NK-92 treated with Interleukin-12 subunit alpha and Interleukin-12 subunit beta, amount 100 ng/mL, for 24 hours (cell line): ENCODE measurements around the gene BARX2.

Experiments used
- DNase-seq: peaks from one replicate; lab custom pipeline; 2025; lab: John Stamatoyannopoulos, UW

Gene BARX2

DNA sequence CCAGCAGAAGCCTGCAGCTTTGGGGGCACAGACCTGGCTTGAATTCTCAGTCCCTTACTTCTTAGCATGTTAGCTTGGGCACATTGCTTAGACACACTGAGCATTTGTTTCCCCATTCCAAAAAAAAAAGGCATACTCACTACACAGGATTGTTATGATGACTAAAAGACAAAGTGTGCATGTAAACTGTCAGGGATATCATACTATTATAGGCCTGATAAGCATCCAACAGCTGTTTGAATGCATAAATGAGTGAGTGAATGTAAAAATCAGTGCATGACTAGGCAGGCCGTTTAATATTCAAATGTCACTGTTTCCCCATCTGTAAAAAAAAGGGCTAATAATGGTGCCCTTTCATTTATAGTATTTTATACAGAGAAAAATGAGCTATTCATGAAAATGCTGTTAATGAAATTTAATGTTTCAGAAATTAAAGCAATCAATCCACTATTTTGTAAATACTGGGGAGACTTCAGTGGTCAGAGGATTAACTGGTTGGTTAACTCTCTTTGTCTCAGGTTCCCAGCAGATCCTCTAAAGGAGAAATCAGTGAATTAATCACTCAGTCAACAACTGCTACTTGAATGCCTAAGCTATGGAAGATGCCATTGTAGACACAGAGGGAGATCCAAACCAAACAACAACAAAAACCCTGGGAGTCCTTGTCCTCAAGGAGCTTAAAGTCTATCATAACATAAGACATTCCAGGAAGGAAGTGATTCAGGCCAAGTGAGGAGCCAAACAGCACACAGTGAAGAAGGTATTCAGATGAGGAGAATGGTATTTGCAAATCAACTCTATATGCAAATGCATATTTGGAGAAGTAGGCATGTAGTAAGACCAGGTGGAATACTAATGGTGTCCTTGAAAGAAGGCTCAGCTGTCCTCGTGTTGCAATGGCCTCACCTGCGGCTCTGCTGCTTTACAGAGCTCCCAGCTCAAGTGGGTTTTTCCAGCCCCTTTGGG is 26.8 kb downstream of the BARX2 start:
- no peak for DNase-seq

DNA sequence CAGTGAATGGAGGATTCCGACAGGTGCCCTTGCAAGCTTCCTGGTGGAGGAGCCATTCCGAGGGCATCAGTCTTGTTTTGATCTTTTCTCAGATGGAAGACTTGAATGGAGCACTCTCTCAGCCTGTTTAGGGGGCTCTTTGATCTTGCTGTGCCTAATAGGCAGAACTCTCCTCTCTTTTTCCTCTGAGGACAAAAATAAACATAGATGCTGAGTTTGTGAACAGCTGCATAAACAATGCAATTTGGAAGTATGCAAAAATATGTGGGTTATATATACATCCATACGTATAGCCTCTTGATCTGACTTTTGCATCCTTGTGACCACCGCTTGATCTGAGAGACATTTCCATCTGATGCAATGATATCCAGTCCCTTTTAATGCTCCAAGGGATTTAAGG is 29.1 kb downstream of the BARX2 start:
- no peak for DNase-seq

DNA sequence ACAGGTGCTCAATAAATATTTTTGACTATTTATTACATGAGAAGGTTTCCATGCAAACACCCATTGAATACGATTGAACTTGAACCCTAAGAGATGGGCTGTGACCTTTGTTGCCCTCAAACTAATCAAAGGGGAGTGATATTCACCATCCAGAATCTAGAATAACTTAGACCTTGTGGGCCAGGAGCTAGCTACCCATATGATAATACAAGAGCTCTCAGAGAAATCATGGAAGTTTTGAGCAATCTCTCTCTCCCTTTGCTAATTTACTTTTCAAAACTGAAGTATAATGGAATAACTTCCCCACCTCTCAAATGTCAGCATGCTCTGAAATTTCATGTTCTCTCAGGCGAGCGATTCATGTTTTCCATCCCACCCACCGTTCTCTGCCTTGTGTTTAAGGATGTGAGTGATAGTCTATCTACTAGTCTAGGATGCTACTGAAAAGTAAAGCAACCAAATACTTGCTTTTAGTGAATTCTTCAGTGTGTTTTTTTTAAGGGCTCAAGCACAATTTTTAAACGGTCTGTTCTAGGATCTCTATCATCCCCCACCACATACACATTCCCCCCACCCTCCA is 33.3 kb downstream of the BARX2 start:
- DNase-seq: no peak

DNA sequence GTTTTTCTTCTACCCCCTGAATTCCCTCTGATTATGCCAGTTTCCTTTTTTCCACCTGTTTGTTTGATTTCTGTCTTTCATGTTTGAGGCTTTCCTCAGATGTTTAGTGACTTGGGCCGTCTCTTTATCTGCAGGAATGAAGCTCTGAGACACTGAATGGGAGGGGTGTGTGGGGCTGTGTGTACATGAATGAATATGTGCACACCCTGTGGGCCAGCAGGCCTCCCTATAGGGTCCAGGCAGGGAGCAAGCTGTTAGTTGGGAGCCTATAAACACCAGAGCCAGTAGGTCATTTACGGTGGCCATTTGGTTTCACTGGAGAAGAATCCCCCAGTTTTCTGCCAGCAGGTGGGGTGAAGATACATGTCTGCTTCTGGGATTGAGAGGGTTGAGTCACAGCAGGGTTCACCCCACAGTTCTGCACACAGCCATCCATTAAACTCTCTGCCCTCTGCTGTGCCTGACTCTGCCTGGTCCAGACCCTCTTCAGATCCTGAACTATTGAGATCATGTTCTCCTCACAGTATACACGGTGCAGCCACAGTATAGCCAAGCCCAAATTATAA is 34.8 kb downstream of the BARX2 start:
- peak; percentile 31 for DNase-seq

DNA sequence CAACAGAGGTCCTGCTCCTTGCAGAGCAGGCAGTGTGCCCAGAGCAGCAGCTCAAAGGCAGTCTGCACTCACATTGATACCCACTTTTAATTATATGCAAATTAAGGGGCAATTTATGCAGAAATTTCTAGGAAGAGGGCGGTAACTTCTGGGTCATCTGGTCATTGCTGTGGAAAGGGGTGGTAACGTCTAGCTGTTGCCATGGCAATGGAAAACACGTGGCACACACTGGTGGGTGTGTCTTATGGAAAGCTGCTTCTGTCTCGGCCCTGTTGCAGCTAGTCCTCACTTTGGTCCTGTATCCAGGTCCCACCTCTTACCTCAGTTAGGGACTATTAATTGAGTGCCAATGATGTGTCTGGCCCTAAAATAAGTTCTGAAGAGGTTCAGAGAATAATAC is 36.8 kb downstream of the BARX2 start:
- DNase-seq: peak; percentile 29

DNA sequence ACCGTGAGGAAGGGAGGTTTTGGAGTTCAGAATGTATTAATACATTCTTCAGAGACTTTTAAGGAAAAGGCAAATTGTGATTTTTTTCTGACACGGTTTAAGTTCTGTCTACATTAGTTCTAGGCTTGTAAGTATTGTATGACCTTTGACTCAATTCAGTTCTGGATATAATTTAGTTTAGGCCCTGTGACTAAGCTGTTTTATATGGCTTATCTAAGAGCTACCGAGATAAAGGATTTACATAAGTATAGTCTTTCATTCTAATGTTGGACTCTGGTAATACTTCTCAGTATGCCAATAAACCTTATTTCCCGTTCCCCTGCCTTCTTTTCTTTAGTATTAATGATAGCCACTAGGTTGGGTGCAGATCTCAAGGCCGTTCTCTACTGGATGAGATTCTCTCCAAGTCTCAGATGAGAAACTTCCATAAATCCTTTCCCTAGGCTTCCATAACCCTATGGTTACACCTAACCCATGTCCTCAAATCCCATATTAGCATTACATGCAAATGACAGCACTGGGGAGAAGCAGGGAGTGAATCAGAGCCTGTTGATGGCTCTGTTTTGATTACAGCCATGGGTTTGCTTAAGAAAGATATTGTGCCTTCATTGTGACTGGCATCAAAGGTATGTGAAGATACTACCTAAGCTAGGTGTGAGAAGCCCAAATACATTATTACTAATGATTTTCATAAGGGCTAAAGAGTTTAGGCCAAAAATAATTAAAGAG is 38.7 kb downstream of the BARX2 start:
- DNase-seq: no peak

DNA sequence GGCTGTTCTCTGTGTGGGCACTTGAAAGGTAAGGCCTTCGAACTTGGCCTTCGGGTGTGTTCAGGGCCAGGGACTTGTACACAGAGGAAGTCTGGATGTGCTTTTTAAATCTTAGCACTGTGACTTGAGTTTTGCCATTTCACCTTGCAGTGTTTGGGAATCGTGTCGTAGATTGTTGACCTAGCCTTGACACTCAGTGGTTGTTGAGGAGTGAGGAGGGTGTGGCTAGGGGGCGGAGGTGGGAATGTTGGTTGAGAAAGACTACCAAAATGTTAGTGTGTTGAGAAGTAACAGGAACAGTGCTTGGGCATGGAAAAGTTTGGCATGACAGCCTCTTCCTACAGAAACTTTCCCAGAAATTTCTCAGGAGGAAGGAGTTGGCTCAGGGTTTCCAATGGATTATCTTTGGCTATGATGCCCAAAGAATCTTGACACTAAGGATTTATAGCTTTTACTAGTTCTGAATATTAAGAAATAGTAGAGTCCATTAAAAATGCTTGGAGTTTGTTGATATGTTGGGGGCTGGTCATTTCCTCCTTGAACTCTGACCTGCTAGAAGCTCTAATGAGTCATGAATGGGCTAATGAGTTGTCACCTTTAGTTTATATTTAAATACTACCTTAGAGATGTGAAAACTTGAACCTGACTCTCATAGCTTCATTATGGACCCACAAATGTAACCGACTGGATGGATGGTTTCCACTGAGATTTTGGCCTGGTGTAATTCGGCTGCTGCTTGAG is 40.6 kb downstream of the BARX2 start:
- DNase-seq: no peak

DNA sequence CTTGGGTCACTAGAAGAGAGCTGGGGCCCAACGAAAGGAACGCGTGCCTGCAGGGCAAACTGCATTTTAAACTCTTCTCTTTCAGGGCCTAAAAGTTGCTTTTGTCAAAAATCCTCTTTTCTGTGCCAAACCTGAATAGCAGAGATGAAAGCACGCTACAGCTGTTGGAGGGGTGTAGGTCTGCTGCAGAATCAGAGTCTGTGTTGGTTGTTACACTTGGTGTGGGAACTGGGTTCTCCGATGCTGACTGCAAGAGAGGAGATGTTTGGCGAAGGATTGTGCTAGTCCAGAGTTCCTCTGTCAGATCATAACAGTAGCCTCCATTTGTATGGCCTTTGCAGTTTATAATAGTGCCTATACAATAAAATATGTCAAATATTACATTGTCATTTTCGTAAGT is 41.8 kb downstream of the BARX2 start:
- DNase-seq: no peak

DNA sequence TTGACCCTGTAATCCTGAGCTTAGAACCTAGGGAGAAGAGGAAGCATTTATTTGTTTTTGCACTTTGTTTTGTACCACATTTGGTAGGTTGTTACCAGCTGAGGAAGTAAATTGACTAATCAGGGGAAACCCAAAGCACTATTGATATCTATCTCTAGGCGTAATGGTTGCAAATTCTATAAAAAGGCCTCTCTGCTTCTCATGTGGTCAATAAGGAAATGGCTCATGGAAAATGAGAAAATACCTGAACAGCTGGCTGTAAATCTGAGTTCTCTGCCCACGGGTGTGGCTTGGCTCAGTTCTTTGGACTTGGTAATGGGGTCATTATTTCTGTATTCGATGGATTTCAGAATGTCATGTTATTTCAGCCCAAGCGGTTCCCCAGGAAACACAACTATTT is 42.4 kb downstream of the BARX2 start:
- DNase-seq: peak; percentile 41

DNA sequence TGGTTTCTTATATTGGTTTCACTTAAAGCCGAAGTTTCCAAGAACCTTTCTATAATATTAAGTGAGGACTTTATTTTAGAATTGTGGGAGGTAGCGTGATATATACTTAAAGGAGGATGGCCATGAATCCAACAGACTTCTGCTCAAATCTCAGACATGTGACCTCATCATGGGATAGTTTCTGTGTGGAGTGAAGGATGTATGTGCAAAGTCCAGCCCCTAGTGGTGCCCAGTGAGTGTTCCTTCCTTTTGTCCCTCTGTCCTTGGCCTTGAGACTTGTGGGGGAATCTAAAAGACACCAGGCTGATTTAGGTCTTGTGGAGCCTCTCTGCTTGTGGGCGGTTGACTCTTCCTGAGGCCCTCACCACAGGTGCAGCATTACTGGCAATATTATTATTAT is 43.7 kb downstream of the BARX2 start:
- DNase-seq: no peak

DNA sequence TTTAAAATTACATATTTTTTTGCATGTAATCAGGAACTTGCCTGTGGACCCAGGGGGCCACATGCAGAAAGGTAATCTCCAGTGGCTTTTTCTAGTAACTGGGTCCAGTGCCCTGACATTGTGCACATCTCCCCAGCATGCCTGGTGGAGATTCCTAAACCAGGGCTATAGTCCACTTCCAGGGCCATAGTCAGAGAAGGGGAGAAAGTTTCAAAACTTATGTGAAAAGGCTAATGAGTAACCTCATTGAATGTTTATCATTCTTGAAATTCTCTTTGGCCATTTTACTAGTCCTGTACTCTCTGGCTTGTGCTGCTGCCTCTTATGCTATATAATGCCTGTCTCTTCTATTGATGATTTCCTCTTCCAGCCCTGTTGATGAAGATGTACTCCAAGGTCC is 47.8 kb downstream of the BARX2 start:
- DNase-seq: no peak

DNA sequence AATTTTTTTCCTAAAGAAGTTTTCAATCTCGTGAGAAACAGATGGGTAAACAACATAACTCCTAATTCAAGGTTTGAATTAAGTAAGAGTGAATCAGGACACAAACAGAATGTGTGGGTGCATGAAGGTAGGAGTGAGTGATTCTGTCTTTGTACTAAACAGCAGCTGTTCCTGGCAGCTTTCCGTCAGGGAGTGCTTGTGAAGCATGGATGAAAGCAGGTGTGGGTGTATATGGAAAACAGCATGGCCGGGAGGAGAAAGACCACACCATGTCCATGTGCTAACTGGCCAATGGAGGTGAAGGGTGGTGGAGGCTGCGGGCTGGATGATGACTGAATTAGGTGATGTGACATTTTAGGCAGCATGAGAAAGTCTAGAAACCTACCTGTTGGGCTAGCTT is 49.6 kb downstream of the BARX2 start:
- no peak for DNase-seq

DNA sequence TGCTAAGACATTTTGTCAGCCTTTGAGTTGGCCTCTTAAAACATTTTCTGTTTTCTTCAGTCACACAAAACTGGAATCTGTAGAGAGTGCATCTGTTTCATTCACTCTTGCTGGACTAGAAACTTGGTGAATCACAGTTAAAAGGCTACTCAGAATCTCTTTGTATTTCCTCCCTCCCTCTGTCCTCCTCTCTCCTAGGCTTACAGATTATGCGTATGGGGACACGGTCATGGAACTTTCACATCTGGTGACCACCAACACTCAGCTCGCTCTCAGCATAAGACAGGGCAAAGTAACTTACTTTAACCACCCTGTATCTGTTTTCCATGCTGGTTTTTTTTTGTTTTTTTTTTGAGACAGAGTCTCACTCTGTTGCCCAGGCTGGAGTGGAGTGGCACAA is 50.4 kb downstream of the BARX2 start:
- DNase-seq: no peak

DNA sequence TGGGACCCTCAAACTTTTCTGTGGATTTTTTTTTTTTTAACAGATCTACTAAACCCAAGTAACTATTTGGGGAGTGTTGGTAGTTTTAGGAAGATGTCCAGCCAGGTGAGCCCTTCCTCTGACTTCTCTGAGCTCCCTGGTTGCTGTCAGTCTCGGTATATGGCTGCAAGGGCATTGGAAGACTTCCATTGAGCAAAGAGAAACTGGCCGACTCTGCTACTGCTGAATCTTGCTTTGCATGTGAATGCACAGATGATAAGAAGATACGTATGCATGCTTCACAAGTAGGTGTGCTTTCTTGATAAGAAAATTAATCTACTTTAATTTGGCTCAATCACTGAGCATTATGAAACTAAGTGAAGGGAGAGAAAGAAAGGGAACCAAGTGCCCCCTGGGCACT is 51.1 kb downstream of the BARX2 start:
- no peak for DNase-seq

DNA sequence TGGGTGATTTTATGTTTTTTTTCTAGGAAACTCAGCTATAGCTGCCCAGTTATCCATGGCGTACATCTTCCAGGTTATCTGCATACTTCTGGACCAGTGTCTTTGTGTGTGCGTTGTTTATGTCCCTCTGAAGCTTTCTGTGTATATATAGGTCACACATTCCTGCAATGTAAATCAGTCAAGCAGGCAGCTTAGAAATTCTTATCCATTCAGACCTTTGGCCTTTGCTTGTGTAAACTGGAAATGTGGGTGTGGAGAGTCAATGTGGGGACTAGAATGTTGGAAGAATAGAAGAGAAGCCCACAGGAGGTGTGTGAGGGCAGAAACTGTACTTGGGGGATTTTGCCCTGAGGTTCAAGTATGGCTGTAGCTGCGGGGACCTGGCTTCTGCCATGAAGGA is 51.7 kb downstream of the BARX2 start:
- DNase-seq: no peak

DNA sequence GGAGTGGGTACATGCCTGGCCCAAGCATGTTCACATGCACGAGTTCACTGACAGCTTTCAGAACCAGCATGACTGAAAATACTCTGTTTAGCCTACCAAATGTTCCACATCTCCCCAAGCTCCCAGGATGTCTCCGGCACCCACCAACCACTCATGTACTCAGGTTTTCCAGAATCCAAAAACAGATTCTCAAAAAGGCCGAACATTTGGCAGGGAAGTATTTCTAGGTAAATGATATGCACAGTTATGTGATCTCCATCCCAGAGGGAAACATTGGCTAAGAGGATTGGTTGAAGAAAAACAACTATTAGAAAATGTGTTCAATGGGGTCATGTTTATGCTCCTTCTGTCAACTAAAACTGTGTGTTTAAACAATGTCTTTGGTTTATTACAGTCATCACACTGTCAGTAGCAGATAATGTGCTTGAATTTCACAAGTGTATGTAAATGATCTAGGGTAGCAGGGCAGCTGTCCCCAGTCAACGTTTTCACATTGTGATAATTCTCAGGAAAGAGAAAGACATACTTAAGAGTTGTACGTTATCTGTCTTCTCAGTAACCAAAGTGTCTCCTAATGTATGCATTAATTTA is 52.3 kb downstream of the BARX2 start:
- DNase-seq: no peak

DNA sequence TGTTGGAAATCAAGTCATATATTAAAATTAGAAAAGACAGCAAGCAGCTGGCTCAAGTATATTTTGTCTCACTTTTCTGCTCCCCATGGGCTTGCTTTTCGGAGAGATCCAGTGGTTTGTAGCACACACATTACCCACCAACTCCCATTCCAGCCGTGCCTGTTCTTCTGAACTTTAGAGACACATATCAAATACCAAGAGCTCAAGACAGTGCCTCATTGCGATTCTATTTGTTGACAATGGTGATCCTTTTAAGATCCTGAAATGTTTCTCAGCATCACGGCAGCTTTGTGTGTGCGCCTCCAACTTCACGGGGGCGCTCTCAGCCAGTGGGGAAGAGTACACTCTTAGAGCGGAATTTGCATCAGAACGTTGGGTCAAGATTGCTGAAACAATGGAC is 52.9 kb downstream of the BARX2 start:
- DNase-seq: no peak

DNA sequence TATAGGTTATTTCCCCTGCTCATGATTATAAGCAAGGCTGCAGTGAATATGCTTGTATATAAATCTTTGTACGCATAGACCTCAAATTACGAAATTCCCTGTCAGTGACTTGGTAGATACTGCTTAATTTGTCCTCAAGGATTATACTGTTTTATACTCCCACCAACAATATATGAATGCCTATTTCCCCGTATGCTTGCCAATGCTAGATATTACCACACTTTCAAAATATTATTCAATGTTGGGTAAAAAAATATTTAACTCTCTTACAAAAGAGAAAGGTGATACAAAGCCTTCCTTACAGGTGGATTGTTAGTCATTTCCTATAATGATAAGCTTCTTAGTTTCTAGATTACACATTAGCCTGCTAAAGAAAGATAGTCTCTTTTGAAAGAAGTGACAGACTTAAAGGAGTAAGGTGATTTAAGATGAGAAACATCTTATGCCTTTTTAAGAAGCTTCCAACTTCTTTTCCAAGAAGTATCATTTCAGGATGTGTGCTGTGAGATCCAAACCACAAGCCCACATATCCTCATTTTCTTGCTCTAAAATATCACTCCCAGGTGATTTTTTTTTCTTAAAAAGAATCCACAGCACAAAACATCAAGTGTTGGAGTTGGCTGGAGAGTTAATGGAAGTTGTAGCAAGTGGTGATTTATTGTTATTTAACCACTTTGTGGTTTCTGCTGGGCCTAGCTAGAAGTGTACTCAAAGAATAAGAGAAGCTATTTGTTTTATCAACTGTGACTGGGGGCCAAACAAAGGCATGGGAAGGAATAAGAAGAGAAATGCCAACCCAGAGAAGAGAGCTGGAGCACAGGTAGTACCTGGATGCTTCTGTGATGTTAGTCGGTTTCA is 59.2 kb downstream of the BARX2 start:
- no peak for DNase-seq

DNA sequence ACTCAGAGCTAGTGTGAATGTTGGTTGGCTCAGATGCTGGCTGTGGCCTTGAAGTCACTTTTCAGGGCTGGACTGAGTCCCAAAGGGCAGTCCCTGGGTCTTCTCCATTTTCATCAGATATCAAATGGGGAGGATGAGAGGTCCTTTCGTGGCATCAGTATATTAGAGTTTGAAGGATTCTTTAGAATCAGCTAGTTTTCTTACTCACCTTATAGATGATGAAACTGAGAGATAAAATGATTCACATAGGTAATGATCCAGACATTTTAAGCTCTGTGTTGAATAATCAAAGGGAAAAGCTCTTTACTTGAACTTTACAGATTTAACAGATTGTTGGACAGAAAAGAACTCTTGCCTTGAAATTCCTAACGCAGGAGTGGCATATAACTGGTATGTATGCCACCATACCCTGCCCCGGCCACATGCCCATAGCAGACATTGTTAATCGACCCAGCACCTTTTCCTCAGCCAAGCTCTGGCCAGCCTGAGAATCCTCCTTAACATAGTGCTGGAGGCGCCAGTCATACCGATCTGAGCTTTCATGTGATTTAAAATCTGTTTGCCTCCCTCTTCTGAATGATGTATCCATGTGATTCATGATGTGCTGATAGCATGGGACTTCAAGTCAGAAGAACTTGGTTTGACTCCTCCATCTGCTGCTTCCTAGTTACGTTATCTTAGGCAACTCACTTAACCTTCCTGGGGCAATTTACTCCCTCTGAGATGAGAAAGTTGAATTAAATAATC is 60.0 kb downstream of the BARX2 start:
- DNase-seq: no peak

DNA sequence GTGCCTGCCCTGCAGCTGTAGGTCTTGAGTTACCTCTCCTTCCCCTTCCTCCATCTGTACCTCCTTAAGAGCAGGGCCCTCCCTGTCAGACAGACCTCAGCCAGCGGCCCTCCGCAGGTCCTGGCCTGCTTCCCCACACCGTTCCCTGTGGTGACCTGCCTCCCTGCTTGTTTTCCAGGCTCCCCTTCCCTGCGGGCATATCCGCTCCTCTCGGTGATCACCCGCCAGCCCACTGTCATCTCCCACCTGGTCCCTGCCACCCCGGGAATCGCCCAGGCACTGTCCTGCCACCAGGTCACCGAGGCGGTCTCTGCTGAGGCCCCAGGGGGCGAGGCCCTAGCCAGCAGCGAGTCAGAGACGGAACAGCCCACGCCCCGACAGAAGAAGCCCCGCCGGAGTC is 60.9 kb downstream of the BARX2 start:
- DNase-seq: no peak
